HG02885 (cell line): ENCODE results near the gene GPM6B.
A peak's percentile ranks its signal among the peaks of the same experiment; 100 is the strongest.

ENCODE experiments used
- ATAC-seq: cut with Tn5 transposase; IDR thresholded peaks from one replicate; pipeline ENCODE4 v1.9.1; 2021; ENCODE audit warnings: mild to moderate bottlenecking; ENCODE audit not compliant: unreplicated experiment, poor library complexity

GPM6B gene, protein sequence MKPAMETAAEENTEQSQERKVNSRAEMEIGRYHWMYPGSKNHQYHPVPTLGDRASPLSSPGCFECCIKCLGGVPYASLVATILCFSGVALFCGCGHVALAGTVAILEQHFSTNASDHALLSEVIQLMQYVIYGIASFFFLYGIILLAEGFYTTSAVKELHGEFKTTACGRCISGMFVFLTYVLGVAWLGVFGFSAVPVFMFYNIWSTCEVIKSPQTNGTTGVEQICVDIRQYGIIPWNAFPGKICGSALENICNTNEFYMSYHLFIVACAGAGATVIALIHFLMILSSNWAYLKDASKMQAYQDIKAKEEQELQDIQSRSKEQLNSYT

DNA sequence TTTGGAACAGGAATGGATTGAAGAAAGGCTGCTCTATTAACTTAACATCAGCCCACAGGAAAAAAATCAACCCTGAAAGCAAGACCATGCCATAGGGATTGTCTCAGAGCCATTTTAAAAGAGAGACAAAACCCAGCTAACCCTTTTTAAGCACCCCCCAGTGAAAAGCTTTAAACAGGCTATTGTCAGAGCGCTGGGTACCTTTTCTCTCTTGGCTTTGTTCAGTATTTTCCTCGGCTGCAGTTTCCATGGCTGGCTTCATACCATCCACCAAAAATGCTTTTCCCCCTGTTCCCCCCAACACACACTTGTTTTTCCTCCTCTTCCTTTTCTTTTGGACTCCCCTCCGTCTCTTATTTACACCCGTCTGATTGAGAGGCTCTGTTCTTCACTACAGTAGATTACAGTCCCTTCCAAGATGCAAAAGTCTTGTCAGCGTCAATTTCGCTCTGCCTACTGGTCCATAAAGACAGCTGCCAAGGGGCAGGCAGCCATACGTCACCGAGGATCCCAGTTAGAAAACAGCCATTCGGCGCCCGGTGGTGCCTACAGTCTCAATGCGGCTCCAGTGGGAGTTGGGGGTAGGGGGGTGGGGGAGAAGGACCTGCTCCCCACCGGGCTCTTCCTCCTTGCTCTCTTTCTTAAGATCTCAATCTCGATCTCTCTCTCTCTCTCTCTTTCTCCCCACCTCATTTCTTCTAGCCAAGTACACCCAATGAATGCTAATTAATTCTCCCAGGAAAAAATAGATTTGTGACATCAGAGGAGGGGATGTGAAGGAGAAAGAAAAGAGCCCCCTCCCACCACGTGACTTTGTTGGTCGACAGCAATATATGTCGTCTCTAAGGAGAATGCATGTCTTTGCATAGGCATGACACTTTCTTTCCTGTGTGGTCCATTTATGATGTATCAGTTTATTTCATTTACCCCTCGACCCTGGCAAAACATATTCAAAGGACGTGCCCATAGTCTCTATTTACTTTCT, at the start of gene GPM6B:
TSS of gene GPM6B (minus strand) at position 451 of the 985 bp plus-strand sequence. CDS start at position 262, 189 bp downstream.
- no peak for ATAC-seq

DNA sequence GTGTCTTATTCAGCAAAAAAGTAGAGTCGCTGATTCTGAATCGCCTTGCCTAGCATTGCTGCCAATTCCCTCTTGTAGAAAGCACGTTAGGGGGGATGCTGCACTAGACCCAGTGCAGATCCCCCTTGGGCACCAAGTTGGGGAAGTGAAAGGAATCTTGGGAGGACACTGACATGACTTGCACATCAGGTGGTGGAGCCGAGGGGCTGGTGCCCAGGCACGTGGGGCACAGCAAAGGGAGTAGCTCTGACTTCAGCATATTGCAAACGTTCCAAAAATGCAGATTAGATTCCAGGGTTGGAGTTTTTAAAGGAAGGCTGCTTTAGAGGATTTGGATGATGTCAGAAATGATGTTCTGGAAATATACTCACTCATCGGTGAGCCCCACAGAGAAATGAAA, 47.4 kb upstream of the GPM6B start:
- ATAC-seq, result no peak

DNA sequence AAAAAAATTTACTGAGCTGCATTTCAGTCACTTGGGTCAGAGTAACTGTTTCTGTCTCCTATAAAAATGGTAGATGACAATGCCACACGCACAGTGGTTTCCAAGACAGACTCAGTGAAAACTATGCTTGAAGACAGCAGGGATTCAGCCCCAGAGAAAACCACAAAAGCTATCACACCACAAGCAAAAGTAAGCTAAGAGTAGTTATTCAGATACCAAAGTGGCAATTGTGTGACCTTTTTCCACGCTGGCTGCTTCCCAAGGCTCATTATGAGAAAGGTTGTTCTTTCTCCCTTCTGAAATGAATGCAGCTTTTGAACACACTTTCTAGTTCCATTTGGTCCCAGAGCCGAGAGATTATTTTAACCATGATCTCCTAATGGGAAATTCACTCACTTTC, 46.4 kb upstream of the GPM6B start:
- no peak for ATAC-seq

DNA sequence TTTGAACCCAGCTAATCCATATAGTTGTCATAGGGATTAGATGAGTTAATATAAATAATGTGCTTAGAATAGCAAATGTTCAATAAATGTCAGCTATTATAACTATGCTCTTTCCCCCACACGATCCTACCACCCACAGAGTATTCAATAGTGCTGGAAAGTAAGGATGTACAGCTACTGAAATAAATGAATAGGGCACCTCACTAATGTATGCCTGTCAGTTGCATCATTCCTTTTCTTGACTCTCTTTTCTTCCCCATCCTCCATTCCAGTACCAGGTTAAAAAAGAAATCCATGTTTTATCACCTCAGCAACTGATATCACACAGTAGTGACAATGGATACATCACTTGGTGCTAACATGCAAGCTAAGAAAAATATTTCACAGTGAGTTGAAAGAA, 42.8 kb upstream of the GPM6B start:
- no peak for ATAC-seq

DNA sequence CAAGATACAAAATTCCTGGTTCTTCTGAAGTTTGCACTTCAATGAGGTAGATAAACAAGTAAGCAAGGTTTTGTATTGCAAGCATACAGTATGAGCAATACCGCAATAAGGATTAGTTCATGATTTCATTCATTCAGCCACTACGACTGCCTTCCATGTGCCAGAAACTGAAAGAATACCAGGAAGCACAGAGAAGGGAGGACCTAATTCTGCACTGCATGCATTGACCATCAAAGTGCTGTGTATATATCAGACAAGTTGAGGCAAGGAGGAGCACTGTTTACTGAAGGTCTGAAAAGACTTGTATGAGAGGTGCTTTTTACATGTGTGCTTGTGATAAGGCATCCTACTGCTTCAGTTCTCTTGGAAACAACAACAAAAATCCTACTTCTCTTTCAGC, 40.9 kb upstream of the GPM6B start:
- no peak for ATAC-seq

DNA sequence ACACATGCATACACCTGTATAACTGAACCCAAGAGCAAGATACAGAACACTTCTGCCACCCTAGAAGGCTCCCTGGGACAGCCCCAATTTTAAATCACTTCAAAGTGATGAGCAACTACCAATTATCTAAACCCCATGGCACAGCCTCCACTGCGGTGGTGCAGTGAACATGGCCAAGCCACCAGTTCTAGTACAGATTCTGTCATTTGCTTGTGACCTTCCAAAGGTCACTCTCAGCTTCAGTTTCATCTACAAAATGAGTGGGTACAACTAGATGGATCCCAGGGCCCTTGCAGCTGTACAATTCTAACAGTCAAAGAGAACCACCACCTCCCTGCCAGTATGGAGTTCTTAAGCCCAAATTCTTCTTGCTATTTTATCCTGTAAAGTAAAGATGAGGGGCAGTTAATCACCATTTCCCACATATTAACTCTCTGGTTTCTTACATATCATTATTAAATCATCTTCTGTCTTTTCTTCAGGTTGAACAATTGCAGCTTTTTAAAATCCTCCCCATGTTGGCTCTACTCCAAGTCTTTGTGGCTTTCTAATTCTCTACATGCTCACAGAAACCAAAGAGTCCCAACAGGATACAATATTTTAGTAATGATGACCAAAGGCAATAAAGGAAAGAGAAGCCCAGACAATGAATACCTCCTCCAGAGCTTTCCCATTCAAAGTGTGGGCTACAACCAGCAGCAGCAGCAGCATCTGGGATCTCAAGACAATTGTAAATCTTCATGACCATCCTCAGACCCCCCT, 39.0 kb upstream of the GPM6B start:
- ATAC-seq, result no peak

DNA sequence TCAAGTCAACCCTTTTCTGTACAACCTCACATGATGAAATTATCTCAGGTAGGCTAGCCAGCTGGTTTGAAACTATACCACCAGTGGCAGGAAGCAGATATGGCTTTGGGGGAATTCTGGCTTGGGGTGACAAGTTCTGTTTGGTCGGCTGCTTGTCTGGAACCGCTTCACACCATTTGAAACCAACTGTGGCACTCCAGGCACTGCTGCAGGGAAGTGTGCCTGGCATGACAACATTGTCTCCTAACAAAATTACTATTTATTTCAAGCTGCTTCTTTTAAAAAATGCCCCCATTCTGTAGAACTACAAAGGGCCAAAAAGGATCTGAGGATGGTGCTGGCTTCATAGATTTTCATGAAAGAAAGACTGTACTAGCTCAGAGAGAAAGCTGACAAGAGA, 37.1 kb upstream of the GPM6B start:
- ATAC-seq, result no peak

DNA sequence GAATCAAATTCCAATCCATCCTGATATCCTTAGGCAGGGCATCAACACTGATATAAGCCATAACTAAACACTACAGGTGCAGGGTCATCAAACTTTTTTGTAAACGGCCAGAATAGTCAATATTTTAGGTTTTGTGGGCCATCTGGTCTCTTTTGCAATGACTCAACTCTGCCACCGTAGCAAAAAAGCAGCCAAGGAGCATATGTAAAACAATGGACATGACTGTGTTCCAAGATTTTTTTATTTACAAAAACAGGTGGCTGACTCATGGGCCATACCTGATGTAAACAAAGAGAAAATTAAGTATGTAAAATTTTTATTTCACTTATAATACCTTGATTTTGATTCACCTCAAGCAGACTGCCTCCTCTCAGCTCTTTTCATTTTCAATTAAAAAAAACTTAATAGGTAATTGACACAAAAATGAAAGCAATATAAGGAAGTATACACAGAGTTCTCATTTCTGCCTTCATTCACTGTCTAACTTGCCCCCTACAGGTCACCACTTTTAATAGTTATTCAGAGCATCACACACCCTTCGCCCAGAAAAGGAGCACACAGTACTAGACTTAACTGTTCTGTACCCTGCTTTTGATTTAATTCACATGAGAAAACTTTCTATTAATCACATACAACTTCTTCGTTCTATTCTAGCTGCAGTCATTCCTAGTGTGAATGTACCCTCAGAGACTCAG, 35.3 kb upstream of the GPM6B start:
- peak; percentile 69 for ATAC-seq

DNA sequence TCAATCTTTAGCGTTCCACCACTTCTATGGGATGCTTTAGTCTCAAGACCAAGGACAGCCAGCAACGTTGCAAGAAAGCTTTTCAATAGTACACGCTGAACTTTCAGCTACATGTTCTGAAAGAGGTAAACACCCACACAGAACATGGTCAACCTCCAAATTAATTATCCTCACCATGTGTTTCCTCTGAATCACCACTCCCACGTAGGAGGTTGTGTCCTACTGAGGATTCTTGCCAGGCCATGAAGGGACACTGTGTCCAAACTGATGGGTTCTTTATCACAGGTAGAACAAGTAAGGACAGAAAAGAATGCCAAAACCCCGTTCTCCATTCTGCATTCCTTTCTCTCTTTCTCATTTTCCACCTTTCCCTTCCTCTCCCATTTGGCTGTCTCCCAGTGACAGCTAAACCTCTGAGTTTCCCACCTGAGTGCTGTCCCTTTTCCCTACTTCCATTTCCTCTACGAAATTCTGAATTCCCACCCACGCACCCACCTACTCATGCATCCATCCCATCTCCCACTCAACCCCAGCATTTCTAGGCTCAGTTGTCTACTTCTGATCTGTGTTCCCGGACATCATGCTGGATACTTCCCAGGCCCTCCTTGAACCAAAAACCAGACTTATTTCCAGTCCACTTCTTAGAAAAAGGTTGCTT, 29.0 kb upstream of the GPM6B start:
- ATAC-seq, result no peak

DNA sequence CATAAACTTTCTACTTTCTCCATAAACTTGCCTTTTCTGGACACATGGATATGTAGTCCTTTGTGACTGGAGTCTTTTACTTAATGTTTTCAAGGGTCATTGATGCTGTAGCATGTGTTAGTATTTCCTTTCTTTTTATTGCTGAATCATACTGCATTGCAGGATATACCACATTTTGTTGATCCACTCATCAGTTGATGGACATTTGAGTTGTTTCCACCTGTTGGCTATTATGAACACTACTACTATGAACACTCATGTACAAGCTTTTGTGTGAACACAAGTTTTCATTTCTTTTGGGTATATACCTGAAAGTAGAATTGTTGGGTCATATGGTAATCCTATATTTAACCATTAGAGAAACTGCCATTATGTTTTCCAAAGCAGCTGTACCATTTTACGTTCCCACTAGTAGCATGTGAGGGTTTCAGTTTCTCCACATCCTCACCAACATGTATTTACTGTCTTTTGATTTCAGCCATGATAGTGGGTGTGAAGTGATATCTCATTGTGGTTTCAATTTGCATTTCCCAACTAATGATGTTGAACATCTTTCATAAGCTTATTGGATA, 26.3 kb upstream of the GPM6B start:
- ATAC-seq, result no peak

DNA sequence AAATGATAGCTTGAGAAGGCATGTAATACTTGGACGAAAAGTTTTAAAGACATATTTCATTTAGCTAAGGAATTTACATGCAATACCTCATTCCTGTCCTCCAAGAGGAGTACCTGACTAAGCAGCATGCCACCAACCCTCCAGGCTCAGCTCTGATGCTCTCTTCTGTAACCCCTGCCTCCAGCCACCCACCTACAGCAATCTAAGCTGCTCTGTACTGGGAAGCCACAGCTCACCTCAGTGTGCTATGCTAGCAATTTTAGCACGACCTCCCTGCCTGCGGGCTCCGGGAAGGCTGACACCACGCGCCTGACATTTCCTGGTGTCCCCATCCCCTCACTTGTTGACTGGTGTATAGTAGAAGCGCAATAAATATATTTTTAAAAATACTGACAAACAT, 23.2 kb upstream of the GPM6B start:
- ATAC-seq, result no peak

DNA sequence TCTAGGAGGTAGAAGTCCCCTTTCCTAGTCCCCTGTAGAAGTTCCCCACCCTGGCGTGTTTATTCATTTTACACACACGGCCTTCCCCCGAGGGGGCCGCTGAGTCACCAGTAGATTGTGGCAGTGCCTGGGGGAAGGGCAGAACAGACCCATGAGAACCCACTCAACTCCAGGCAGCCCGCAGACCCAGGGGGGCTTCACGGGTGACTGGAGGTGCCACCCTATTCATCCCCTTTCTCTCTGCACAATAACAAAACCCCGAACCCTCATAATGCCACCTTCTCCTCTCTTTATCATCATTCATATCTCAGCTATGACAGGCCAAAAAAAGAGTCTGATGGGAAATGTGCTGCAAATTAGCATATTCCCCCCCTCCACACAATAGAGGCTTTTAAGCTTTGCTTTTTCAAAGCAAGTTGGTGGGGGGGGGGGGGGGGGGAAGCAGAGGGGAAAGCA, 20.4 kb upstream of the GPM6B start:
- no peak for ATAC-seq

DNA sequence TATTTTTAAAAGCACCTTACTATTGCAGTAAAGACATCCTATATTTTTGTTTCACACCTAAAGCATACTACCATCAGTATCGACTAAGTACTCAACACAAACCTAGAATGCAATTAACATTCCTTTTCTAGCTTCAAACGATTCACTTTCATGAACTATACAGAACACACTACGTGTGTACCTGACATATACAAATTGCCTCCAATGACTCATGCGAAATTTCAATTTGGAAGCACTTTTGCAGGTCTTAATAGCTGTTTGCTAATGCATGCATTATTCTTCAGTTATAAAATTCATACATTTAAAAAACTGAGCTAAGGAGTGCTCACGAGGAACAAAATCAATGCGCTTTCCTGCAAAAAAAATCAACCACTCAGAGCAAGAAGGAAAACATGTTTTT, 19.7 kb upstream of the GPM6B start:
- no peak for ATAC-seq

DNA sequence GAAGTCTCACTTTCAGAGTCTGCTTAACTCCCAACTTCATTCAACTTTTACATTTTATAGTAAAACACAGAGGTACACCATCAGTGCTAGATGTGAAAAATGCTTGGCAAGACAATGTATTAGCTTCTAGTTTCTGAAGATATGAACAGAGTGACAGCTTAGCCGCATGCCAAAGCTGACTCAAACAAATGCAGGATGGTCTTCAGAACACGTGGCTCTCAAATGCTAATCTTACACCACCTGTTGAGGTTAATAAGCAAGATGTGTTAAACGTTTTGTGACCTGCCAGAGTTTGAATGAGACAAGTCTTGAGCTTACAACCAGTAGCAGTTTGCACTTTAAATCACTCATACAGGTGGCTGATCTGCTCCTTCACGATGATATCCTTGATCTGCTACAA, 18.9 kb upstream of the GPM6B start:
- no peak for ATAC-seq

DNA sequence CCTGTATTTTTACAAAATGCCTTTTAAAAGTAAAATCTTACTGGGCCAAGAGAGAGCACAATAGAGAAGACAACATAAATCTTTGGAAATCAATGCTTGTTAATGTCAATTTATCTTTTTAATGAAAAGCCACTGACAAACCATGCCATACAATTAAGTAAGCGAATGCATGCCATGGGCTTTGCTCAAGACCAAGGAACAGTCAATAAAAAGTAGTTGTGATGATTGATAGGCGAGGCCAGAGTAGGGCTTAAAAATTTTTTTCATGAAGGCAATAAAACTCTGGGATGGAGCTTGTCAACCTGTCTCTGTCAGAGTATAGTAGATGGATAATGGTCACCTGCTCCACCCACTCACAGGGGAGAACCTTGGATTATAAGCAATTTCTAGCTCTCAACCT, 17.5 kb upstream of the GPM6B start:
- no peak for ATAC-seq

DNA sequence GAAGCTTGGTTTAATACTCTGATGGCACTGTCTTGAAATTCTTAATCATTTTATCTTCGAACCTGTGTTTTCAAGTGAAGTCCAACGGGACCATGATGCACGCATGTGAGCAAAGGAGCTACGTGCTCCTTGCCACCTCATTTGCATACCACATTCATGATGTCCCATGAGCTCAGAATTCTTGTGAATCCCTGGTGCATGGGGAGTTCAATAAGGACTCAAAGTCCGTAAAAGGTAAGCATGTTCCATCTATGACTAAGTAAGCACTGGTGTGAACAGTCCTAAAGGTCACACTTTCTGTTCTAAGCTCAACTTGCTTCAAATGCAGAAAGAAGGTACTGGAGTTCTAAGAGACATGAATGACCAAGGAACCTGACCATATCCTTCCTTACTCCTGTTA, 13.1 kb upstream of the GPM6B start:
- ATAC-seq, result no peak

DNA sequence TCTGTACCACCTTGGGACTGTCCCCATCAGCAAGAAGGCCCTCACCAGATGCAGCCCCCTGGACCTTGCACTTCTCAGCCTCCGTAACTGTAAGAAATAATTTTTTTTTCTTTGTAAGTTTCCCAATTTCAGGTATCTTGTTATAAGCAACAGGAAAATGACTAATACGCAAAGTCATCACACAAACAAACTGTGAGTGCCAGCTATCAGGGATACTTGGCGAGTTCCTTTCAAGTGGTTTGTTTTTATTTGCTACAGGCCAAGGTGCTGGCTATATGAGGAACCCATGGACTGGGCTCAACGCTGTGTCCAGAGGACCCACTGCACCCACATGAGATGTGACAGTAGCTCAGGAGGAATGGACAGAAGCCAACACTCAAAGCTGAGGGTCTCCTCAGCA, 11.5 kb upstream of the GPM6B start:
- no peak for ATAC-seq

DNA sequence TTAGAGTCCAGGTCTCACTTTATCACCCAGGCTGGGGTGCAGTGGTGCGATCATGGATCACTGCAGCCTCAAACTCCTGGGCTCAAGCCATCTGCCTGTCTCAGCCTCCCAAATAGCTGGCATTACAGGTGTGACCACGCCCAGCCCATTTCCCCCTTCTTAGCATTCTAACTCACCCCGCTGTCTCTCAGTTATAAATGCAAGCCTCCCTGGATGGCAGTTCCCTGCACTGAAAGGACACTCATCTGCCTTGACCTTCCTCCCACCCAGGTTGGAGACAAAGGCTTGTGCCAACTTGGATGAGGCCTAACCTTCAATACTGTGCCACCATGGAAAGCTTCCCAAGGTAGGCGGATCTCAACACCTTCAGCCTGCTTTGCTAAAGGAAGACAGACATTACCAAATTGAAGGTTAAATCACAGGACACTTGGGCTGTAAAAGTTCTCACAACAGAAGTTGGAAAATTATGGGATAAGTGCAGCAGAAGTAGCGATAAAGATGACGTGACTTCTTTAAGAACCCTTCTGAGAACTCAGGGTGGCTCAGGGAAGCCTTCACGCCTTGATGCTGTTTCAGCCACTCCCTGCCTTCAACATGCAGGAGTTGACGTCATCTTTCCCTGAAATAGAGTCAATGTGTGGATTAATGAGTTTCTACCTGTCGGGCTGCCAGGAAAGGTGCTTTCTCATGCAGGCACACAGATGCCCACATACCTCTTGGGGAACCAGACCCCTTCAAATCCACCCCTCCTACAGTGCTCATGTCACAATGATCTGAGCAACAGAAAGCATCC, 10.6 kb upstream of the GPM6B start:
- no peak for ATAC-seq
